ENCODE results near the gene CHMP3.
"Not testable (repeated sequence)": the region's sequence is repeated elsewhere in the genome, so short reads cannot be mapped to it uniquely, and the experiment has no call there.

Gene CHMP3

DNA sequence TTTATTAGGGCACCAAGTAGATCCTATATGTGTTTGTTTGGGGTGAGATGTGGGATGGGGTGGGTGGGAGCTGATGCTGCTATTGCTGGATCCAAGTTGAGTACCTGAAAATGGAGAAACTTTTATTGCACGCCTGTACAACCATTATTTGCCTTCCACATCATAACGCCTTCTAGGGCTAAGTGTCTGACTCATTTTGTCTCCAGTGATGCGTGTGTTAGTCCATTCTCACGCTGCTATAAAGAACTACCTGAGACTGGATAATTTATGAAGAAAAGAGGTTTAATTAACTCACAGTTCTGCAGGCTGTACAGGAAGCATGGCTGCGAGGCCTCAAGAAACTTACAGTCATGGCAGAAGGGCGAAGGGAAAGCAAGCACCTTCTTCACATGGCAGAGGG, 63.9 kb downstream of the CHMP3 start:
- H3K27ac ChIP-seq (ENCODE audit: low read length) = no peak overlapping the region
- H3K36me3 ChIP-seq (ENCODE audit: insufficient read depth, low read length) = peaks cover 93% of the 10 kb centered on the region
- H2AFZ ChIP-seq (ENCODE audit: low read depth, low read length) = no peak overlapping the region
- no peak overlapping the region for H3K4me3 ChIP-seq (ENCODE audit: low read depth in 1 of 2, low read length in 2 of 2)
- no peak for ATAC-seq (ENCODE audit: insufficient read depth, low read depth)
- no peak for TF ChIP-seq EZH2 (IDR thresholded peaks at IDR 0.05; ENCODE audit: borderline replicate concordance, low read depth, low read length, severe bottlenecking)
- TF ChIP-seq, protein P1, sequence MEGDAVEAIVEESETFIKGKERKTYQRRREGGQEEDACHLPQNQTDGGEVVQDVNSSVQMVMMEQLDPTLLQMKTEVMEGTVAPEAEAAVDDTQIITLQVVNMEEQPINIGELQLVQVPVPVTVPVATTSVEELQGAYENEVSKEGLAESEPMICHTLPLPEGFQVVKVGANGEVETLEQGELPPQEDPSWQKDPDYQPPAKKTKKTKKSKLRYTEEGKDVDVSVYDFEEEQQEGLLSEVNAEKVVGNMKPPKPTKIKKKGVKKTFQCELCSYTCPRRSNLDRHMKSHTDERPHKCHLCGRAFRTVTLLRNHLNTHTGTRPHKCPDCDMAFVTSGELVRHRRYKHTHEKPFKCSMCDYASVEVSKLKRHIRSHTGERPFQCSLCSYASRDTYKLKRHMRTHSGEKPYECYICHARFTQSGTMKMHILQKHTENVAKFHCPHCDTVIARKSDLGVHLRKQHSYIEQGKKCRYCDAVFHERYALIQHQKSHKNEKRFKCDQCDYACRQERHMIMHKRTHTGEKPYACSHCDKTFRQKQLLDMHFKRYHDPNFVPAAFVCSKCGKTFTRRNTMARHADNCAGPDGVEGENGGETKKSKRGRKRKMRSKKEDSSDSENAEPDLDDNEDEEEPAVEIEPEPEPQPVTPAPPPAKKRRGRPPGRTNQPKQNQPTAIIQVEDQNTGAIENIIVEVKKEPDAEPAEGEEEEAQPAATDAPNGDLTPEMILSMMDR (IDR thresholded peaks at IDR 0.05; ENCODE audit: borderline replicate concordance, extremely low read depth, low read length, poor library complexity, severe bottlenecking) = no peak
- H3K79me2 ChIP-seq (ENCODE audit: insufficient read depth, low read length) = 0 out of 2 replicates have a peak, but pooled peaks cover 7% of the 10 kb centered on the region
- H4K20me1 ChIP-seq (ENCODE audit: insufficient read depth, low read length) = no peaks in the 10 kb centered on the region
- no peak overlapping the region for H3K9ac ChIP-seq (ENCODE audit: low read depth, low read length)
- no peak overlapping the region for H3K4me2 ChIP-seq (ENCODE audit: insufficient read depth, low read length)
- no peaks in the 10 kb centered on the region for H3K4me1 ChIP-seq (ENCODE audit: insufficient read depth, low read length)
- H3K27me3 ChIP-seq (ENCODE audit: insufficient read depth, low read length, poor library complexity) = no peaks in the 10 kb centered on the region
- H3K9me3 ChIP-seq (ENCODE audit: insufficient read depth, low read length, severe bottlenecking) = peaks cover 25% of the 10 kb centered on the region
- DNase-seq = no peak

GRCh38 chr2:86498468-86499260, 64.6 kb downstream of the CHMP3 start:
- Histone ChIP-seq H3K4me1 (ENCODE audit: insufficient read depth, low read length) (no peaks in the 10 kb centered on the region), H3K36me3 (ENCODE audit: insufficient read depth, low read length) (peaks cover 95% of the 10 kb centered on the region), H3K4me3 (ENCODE audit: low read depth in 1 of 2, low read length in 2 of 2) (no peak overlapping the region), H4K20me1 (ENCODE audit: insufficient read depth, low read length) (no peaks in the 10 kb centered on the region), H2AFZ (ENCODE audit: low read depth, low read length) (no peak overlapping the region), H3K27me3 (ENCODE audit: insufficient read depth, low read length, poor library complexity) (no peaks in the 10 kb centered on the region), H3K9me3 (ENCODE audit: insufficient read depth, low read length, severe bottlenecking) (peaks cover 25% of the 10 kb centered on the region), H3K79me2 (ENCODE audit: insufficient read depth, low read length) (0 out of 2 replicates have a peak, but pooled peaks cover 11% of the 10 kb centered on the region), H3K9ac (ENCODE audit: low read depth, low read length) (no peak overlapping the region), H3K27ac (ENCODE audit: low read length) (no peak overlapping the region), H3K4me2 (ENCODE audit: insufficient read depth, low read length) (no peak overlapping the region)
- TF ChIP-seq EZH2 (IDR thresholded peaks at IDR 0.05; ENCODE audit: borderline replicate concordance, low read depth, low read length, severe bottlenecking) = no peak
- TF ChIP-seq, protein P1 (IDR thresholded peaks at IDR 0.05; ENCODE audit: borderline replicate concordance, extremely low read depth, low read length, poor library complexity, severe bottlenecking) = no peak
- DNase-seq = no peak
- no peak for ATAC-seq (ENCODE audit: insufficient read depth, low read depth)

DNA sequence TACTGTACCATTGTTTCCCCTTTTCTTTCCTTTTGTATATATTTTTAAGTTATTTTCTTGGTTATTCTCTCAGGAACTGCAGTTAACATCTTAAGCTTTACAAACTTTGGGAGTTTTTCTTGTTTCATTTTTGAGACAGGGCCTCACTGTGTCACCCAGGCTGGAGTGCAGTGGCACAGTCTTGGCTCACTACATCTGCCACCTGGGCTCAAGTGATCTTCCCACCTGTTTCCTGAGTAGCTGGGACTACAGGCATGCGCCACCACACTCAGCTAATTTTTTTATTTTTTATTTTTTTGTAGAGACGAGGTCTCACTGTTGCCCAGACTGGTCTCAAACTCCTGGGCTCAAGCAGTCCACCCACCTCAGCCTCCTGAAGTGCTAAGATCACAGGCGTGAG, 66.9 kb downstream of the CHMP3 start:
- H3K4me3 ChIP-seq (ENCODE audit: low read depth in 1 of 2, low read length in 2 of 2); H3K4me1 ChIP-seq (ENCODE audit: insufficient read depth, low read length); H3K9ac ChIP-seq (ENCODE audit: low read depth, low read length); H2AFZ ChIP-seq (ENCODE audit: low read depth, low read length); H3K4me2 ChIP-seq (ENCODE audit: insufficient read depth, low read length); H4K20me1 ChIP-seq (ENCODE audit: insufficient read depth, low read length); H3K27me3 ChIP-seq (ENCODE audit: insufficient read depth, low read length, poor library complexity); H3K27ac ChIP-seq (ENCODE audit: low read length): not testable (repeated sequence)
- peak; percentile 11 for DNase-seq
- 0 out of 2 replicates have a peak, but pooled peaks cover 11% of the 10 kb centered on the region for H3K79me2 ChIP-seq (ENCODE audit: insufficient read depth, low read length)
- ATAC-seq (ENCODE audit: insufficient read depth, low read depth) = peak; percentile 55; the same call in 1 of the 3 replicates
- peaks cover 99% of the 10 kb centered on the region for H3K36me3 ChIP-seq (ENCODE audit: insufficient read depth, low read length)
- H3K9me3 ChIP-seq (ENCODE audit: insufficient read depth, low read length, severe bottlenecking) = peaks cover 25% of the 10 kb centered on the region

DNA sequence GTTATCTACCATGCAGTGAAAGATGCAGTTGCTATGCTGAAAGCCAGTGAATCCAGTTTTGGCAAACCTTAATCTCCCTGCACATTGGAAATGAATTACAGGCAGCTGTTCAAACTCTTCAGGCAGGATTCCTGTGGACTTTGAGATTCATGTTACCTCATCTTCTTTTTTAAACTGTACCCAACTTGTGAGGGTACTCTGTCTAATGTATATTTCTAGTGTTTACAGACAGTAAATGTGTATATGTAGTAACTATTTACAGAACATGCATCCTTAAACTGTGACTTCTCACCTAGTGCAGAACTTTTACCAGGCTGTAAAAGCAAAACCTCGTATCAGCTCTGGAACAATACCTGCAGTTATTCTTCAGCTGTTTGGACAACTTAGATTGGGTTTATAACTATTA, 71.2 kb downstream of the CHMP3 start:
- H3K27me3 ChIP-seq (ENCODE audit: insufficient read depth, low read length, poor library complexity) = no peaks in the 10 kb centered on the region
- H3K79me2 ChIP-seq (ENCODE audit: insufficient read depth, low read length) = peaks cover 11% of the 10 kb centered on the region; the same call in 1 of the 2 replicates
- ATAC-seq (ENCODE audit: insufficient read depth, low read depth) (no peak), DNase-seq (no peak)
- TF ChIP-seq, protein P1 (IDR thresholded peaks at IDR 0.05; ENCODE audit: borderline replicate concordance, extremely low read depth, low read length, poor library complexity, severe bottlenecking) = no peak
- no peak for TF ChIP-seq EZH2 (IDR thresholded peaks at IDR 0.05; ENCODE audit: borderline replicate concordance, low read depth, low read length, severe bottlenecking)
- H4K20me1 ChIP-seq (ENCODE audit: insufficient read depth, low read length) = no peaks in the 10 kb centered on the region
- H3K4me1 ChIP-seq (ENCODE audit: insufficient read depth, low read length) = no peaks in the 10 kb centered on the region
- no peak overlapping the region for H3K4me3 ChIP-seq (ENCODE audit: low read depth in 1 of 2, low read length in 2 of 2)
- no peak overlapping the region for H3K27ac ChIP-seq (ENCODE audit: low read length)
- H3K36me3 ChIP-seq (ENCODE audit: insufficient read depth, low read length) = peaks cover 100% of the 10 kb centered on the region
- no peaks in the 10 kb centered on the region for H3K9me3 ChIP-seq (ENCODE audit: insufficient read depth, low read length, severe bottlenecking)
- H2AFZ ChIP-seq (ENCODE audit: low read depth, low read length) = no peak overlapping the region
- H3K9ac ChIP-seq (ENCODE audit: low read depth, low read length) = no peak overlapping the region
- H3K4me2 ChIP-seq (ENCODE audit: insufficient read depth, low read length) = no peak overlapping the region
